Fibroblast of skin of right quadriceps (primary cell): ENCODE data around the gene TMEM239.
"Not testable (repeated sequence)": the region's sequence is repeated elsewhere in the genome, so short reads cannot be mapped to it uniquely, and the experiment has no call there.

Experiments used
- DNase-seq: peaks from one replicate; pipeline ENCODE4 v3.0.0-alpha.2; 2013

TMEM239 gene

DNA sequence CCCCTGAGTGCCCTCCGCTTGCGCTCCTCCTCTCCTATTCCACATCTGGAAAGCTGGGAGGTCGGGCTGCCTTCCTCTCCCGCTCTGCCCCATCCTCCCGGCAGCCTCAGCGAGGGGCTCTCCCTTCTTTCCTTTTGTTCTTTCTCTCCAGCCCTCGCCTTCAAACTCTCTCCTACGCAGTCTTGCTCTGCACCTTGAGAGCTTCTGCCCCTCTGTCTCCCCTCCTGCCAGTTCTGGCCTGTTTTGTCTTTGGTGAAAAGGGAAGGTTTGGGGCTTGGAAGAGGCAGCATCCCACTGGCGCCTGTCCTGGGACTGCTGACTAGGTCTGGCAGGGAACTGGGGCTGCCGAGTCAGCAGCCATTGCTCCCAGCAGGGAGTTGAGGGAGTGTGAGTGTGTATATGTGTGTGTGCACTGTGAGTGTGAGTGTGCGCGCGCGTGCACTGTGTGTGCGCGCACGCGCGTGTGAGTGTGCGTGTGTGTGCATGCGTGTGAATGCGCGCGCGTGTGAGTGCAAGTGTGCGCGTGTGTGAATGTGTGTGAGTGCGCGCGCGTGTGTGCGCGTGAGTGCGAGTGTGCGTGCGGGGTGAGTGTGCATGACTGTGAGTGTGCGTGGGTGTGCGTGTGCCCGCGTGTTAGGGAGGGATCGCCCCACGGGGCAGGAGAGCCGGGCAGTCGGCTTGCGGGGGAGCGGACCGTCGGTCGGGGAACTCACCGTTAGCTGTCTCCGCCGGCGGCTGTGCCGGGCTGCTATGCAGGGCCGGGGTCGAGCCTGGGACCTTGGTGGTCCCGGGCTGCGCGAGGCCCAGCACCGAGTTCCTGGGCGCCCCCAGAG is 16.3 kb upstream of the TMEM239 start:
- no peak for DNase-seq

DNA sequence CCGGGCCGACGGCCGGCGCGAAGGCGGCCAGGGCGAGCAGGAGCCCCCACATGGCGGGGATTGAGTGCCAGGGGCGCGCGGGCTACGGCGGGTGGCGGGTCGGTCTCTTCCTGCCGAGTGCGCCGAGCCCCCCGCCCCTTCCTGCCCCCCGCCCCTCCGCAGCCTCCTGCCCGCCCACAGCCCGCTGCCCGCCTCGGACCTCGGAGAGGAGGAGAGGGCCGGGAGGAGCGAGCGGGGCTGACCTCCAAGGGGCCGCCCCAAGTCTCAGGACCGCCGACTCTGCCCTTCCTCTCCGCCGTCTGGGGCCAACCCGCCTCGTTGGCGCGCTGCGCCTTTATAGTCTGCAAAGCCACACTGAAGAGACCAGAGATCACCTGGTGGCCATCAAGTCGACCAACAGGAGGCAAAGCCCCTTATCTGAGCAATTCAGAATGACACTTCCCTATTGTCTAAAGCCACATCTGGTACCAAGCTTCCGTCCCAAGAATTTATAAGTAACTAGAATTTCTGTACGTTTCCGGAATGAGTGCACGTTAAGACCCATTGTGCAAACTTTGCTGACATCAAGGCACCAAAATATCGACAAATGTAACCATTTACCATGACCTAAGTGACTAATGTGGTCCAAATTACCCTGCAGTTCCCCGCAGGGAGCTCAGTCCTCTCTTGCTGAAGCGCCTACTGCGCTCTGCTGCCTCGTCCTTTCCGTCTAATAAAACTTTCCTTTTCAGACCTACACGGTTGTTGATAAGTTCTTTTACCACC is 15.5 kb upstream of the TMEM239 start, which contains the start of gene CPXM1:
Gene CPXM1, minus strand, starts transcription at position 107 of the 765 bp plus-strand sequence. Its CDS starts 55 bp downstream, at position 52.
- no peak for DNase-seq

- no peak for DNase-seq
Observed at GRCh38 chr20:2801286-2801728, 14.9 kb upstream of the TMEM239 start.

DNA sequence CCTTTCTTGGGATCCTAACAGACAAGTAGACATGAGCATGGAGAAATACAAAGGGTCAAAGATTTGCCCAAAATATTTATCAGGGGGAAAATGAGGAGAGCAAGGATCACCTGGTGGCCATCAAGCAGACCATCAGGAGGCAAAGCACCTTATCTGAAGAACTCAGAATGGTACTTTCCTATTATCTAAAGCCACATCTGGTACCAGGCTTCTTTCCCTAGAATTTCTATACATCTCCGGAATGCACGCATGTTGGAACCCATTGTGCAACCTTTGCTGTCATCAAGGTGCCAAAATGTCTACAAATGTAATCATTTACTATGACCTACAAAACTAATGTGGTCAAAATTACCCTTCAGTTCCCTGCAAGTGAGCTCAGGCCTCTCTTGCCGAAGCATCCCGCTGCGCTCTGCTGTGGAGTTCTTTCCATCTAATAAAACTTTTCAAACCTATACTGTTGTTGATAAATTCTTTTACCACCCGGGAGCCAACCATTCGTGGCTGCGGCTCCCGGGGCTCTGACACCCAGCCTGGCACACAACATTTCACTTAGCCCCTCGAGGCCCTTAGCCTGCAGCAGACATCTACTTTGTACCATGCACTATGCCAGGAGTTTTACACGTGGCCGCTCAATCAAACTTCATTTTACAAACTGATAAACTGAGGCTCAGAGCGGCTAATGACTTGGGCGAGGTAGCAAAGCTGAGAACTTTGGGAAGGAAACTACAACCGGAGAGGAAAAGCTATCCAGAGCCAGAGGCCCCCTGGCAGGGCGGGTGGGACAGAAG is 11.9 kb upstream of the TMEM239 start:
- DNase-seq = no peak

- DNase-seq = no peak
Observed at GRCh38 chr20:2804852-2805688, 11.1 kb upstream of the TMEM239 start.

DNA sequence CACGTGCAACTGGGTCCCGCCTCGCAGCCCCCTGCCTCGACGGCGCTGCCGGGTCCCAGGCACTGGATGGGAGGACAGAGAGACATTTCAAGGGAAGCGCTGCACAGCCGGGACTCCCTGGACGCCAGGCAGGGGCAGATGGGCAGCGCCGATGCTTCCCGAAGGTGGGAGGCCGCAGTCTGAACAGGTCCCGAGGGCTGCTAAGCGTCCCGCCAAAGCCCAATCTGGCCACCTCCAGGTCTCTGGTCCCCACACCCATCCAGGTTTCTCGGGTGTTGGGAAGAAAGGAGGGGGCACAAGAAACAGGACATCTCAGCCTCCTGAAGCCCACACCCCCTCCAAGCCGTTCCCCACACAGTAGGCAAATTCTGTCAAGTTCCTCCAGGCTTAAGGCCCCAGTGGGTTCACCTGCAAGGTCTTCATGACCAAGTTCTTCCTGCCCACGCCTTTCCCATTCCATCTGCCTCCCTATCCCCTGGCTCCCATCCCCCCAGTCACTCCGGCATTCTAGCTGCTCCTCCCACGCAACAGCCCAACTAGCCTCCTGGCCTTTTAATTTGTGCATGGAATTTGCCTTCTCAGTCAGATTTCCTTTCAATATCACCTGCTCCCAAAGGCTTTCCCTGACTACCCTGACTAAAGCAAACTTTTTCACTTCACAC is 10.3 kb upstream of the TMEM239 start:
- no peak for DNase-seq

DNA sequence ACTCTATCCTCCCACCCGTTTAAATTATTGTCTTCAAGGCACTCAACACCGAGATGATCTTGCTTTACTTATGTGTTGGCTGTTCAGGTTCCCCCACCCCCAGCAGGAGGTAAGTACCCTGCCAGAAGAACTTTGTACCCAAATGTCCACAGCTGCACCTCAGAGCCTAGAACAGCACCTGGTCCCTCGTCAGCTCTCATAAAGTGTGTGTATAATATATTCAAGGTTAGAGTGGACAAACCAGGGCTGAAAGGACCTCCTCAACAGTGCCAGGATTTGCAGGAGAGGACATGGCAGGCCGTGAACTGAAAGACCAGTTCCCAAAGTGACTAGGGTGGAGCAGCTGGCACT is 9.8 kb upstream of the TMEM239 start:
- no peak for DNase-seq

- DNase-seq = no peak
Observed at GRCh38 chr20:2807019-2807418, 9.1 kb upstream of the TMEM239 start.

- DNase-seq = not testable (repeated sequence)
Observed at GRCh38 chr20:2807929-2808328, 8.2 kb upstream of the TMEM239 start.

DNA sequence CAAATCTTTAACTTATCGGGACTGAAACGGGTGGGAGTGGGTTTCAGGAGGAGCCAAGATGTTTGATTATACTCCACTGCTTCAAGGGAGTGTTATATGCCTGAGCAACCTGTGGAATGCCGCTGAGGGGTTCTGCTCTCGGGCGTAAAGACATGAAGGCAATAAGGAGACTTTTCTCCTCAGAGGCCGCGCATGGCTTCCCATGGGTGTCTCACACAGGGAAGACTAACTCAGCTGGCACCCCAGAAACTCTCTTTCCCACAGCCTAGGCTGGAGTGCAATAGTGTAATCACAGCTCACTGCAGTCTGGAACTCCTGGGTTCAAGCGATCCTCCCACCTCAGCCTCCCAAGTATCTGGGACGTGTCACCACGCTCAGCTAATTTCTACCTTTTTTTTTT is 6.5 kb upstream of the TMEM239 start:
- DNase-seq = no peak

- no peak for DNase-seq
Observed at GRCh38 chr20:2812189-2812588, 4.0 kb upstream of the TMEM239 start.

DNA sequence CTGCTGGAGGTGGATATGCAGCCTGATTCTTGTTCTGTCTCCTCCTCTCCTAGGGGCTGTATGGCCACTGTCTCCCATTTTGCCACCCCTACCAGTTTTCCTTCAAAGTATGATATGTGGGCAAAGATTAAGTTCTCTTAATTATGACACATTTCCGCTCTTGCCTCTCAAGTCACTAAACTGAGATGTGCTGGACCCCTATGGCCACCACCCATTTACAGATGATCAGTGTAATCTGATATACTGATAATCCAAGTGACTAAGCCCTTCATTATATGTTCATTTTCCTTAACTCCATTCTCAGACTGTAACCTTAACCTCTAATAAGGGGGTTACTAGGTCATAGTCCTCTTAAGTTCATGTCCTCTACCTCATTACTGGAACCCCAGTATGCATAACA is 2.1 kb upstream of the TMEM239 start:
- no peak for DNase-seq

- peak; percentile 100 for DNase-seq
Observed at GRCh38 chr20:2814587-2815051, 1.5 kb upstream of the TMEM239 start, which contains the start of gene C20orf141. Gene C20orf141, plus strand, starts transcription at chr20:2814987. Its CDS starts 198 bp downstream, at chr20:2815185.

DNA sequence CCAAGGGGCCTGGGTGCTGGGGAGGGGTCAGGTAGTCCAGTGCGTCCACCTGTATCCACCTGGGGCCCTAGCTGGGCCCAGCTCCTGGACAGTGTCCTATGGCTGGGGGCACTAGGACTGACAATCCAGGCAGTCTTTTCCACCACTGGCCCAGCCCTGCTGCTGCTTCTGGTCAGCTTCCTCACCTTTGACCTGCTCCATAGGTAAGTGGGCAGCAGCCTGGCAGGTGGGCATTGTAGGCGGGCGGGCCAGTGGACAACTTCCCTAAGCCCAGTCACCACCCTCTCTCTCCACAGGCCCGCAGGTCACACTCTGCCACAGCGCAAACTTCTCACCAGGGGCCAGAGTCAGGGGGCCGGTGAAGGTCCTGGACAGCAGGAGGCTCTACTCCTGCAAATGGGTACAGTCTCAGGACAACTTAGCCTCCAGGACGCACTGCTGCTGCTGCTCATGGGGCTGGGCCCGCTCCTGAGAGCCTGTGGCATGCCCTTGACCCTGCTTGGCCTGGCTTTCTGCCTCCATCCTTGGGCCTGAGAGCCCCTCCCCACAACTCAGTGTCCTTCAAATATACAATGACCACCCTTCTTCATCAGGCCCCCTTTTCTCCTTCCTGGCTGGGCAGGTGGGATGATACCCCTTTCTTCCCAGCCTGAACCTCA is 793 bp upstream of the TMEM239 start:
- DNase-seq = no peak

DNA sequence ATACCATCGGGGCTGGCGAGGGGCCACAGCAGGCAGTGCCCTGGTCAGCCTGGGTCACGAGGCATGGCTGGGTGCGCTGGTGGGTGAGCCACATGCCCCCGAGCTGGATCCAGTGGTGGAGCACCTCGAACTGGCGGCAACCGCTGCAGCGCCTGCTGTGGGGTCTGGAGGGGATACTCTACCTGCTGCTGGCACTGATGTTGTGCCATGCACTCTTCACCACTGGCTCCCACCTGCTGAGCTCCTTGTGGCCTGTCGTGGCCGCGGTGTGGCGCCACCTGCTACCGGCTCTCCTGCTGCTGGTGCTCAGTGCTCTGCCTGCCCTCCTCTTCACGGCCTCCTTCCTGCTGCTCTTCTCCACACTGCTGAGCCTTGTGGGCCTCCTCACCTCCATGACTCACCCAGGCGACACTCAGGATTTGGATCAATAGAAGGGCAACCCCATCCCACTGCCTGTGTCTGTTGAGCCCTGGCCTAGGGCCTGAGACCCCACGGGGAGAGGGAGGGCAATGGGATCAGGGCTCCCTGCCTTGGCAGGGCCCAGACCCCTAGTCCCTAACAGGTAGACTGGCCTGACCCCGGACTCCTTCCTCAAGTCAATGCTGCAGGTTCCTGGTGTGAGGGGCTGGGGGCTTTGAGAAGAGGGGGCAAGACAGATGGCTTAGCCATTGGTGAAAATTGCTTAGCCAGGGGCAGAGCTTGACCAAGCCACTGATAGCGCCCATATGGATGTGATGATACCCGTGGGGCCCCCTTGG is 598 bp downstream of the TMEM239 start:
- no peak for DNase-seq

- no peak for DNase-seq
Observed at GRCh38 chr20:2817341-2817726, 1.2 kb downstream of the TMEM239 start.

GRCh38 chr20:2817891-2818595 is 1.9 kb downstream of the TMEM239 start:
- no peak for DNase-seq

- peak; percentile 73 for DNase-seq
Observed at GRCh38 chr20:2820084-2820895, 4.1 kb downstream of the TMEM239 start.
